NOMO-1 treated with DMSO at 0.1 percent for 48 hours (cell line): ENCODE measurements around the gene DHRS3.
"Not testable (repeated sequence)": the region's sequence is repeated elsewhere in the genome, so short reads cannot be mapped to it uniquely, and the experiment has no call there.

Experiments
- DNase-seq: peaks from one replicate; lab custom pipeline; 2025; ENCODE audit not compliant: unreplicated experiment; lab: John Stamatoyannopoulos, UW

Gene DHRS3

DNA sequence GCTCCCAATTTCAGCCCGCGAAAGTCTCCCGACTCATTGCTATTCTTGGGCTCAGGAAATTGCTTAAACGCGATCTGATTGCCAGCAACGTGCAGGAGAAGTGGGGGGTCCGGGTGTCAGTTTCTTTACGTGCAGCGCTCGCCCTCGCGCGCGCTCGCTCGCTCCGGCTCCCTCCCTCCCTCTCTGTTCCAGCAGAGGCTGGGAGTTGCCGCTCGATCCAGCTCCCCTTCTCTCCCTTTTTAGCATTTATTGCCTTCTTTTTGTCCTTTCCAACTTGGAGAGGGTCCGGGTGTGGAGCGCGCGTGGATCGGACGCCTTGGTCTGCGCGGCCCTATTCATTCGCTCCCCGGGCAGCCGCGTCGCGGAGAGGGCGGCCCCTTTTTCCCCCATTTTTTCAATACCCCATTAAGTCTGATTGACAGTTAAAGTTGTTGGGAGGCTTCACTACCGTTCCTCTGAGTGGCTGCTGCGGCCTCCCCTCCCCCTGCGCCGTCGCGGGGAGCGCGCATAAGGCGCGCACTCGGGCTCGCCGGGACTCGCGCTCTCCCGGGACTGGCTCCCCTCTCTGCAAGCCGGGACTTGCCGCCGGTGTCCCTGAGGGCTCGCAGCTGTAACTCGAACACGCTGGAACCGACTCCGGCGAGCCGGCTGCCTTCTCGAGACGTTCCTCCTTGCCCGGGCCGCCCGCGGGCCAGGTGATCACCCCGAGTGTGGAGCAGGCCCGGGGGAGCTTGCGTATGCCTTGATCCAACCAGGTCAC lies at the start of gene DHRS3:
Gene DHRS3 (minus strand): TSS at position 310 of the 760 bp plus-strand sequence. CDS start 862 bp downstream, outside the sequence.
- peak; percentile 70 for DNase-seq

GRCh38 chr1:12666141-12666735 lies 48.2 kb upstream of the DHRS3 start:
- DNase-seq = no peak

GRCh38 chr1:12665511-12665910 lies 47.5 kb upstream of the DHRS3 start:
- DNase-seq = no peak

DNA sequence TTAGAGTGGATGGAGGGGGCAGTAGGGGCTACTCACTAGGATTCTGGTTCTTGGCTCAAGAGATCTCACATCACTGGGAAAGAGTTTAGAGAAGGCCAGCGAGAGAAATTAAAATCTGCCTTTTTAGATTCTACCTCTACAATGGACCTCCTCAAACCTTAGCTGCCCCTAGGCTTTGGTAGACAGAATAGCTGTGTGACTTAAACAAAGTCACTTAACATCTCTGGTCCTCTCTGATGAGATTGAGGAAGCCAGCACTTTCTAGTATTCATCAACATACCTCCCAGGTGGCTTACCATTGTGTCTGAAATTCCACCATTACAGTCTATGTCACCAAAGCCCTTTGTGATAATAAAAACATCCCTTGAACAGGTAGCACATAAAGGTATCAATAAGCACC lies 44.5 kb upstream of the DHRS3 start:
- no peak for DNase-seq

DNA sequence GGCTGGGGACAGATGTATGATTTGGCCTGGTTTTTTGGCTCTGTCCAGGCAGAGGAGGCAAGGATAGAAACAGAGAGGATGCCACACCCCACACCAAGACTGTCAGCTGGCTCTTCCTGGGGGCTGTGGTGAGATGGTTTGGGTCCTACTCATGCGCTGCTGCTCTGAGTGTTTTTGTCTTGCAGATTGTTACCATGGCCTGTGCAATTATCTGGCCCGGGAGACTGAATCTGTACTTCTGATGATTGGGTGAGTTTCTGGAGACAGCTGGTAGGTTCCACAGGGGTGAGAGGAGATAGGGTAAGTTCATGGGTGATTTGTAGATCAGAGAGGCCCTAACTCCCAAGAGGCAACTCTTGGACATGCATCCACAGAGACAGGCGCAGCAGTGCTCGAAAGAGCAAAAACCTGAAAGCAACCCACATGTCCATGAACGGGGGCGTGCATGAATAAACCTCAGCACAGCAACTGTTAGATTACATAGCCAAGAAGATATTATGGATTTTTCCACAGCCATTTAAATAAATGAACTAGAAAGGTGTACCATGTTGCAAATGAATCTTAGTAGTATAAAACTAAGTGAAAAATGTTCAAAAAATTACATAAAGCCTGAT lies 43.7 kb upstream of the DHRS3 start:
- no peak for DNase-seq

- peak; percentile 40 for DNase-seq
These were observed 40.8 kb upstream of the DHRS3 start for GRCh38 chr1:12658531-12659453.

- DNase-seq = not testable (repeated sequence)
These were observed 40.0 kb upstream of the DHRS3 start for GRCh38 chr1:12657885-12658512.

DNA sequence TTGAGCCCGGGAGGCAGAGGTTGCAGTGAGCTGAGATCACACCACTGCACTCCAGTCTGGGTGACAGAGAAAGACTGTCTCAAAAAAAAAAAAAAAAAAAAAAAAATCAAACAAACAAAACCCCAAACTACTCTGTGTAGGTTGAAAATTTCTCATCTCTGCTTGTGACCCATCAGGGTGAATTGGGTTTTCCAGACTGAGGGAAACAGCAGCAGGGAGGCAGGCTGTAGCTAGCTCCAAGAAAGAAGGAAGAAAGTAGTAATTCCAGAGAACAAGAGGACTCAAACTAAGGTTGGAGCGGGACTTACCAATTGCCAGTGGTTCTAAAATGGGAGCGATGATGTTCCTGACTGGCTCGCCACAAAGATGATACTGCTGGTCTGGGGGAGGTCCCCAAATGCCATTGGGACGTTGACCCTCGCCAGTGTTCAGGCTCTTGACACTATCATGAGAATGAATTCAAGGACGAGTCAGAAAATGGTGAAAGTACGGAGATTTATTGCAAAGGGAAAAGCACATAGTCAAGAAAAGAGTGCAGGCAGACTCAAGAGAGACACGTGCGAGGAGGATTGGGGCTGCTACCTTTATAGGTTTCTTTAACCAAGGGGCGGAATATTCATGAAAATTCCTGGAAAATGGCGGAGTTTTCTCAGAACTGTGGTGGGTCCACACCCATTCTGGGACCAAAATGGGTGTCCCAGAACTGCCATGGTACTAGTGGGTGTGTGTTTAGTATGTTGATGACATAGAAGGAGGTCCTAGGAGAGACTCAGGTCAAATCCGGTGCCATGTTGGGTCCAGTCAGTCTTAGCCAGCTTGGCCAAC lies 39.3 kb upstream of the DHRS3 start:
- DNase-seq = no peak

DNA sequence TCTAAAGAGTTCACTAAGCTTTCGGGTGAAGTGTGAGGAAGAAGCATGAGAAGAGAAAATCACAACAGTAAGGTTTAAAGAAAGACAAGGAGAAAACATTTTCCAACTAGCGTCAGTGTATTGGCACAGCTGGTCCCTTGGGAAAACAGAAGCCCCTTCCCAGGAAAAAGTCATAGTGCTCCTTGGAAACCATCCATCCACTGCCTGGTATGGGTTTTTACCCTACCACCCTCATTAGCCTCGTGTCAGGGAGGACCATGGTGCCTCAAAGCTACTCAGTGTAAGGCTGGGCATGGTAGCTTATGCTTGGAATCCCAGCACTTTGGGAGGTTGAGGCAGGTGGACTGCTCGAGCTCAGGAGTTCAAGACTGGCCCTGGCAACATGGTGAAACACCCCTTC lies 38.6 kb upstream of the DHRS3 start:
- DNase-seq = no peak

GRCh38 chr1:12654657-12655056 lies 36.6 kb upstream of the DHRS3 start:
- DNase-seq = no peak

- no peak for DNase-seq
These were observed 36.1 kb upstream of the DHRS3 start for GRCh38 chr1:12654004-12654567.

DNA sequence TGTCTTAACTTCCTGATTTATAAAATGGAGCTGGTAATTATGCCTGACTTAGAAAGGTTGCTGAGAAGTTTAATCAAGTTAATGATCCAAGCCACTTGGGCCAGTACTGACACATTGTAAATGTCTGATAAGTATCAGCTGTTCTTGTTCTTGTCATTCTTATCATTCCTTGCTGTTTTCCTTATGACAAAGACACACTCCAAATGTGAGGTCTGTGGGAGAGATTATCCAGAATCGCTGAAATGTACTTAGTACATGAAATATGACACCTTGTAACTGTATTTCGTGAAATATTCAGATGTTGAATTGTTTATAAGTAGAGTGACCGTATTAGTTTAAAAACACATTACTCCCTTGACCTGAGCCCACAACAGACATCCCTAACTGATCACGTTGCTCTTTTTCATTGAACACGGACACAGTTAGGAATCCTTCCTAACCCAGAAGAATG lies 32.0 kb upstream of the DHRS3 start:
- no peak for DNase-seq

DNA sequence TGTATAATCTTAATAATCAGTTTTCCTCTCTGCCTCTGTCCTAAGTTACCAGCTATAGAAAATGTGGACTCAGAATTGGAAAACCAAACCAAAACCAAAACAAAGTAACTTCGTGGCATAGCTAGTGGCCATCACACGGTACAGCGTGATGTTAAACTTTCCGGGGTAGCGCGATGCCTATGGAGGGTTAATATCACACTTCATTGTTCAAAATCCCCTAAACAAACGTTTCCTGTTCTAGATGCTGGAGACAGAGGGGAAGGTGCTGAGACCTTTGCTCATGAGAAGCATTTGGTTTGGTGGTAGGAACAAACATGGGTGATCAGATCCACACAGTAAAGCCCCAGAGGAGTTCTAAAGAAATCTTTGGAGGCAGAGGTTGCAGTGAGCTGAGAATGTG lies 30.7 kb upstream of the DHRS3 start:
- no peak for DNase-seq

- not testable (repeated sequence) for DNase-seq
These were observed 27.4 kb upstream of the DHRS3 start for GRCh38 chr1:12645401-12645800.

DNA sequence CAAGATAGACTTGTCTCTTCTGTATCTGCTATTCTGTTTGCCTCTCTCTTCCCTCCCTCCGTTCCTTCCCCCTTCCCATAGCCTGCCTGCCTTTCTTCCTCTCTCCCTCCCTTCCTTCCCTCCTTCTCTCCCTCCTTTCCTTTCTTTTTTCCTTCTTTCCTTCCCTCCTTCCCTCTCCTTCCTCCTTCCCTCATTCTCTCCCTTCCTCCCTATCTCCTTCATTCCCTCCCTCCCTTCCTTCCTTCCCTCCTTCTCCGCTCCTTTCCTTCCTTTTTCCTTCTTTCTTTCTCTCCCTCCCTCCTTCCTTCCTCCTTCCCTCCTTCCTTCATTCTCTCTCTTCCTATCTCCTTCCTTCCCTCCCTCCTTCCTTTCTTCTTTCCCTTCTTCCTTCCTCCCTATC lies 26.8 kb upstream of the DHRS3 start:
- DNase-seq = no peak

DNA sequence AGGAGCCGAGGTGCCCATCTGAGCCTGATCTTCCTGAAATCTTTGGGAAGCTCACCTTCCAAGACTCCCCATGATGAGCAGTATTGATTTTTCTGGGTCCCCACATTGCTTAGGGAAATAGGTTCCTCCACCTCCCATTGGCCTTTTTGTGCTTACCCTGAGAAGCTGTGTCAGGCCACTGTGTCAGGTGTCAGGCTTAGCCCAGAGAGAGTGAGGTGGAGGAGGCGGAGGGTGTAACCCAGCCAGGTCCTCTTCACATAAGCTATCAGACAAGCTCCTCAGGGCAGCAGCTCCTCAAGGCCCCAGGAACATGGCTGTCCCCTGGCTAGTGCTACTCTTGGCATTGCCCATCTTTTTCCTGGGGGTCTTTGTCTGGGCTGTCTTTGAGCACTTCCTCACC lies 26.2 kb upstream of the DHRS3 start:
- no peak for DNase-seq

DNA sequence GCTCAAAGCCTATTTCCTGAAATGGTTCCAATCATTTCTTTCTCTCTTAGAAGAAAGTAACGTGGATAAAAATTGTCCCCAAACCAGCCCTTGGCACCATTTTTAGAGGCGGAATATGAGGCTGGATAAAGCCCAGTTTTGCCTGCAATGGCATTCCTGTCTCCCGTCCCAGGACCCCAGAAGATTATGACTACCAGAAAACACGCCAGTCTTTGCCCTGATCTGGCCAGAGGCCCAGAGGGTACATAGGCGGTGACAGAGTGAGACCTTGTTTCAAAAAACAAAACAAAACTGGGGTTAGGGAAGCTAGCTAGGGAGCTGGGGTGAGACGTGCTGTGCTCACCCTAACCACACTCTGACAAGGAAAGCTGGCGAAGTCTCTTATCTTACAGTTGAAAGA lies 25.8 kb upstream of the DHRS3 start, which contains the start of gene AADACL4:
Gene AADACL4 (plus strand): TSS at position 301 of the 400 bp plus-strand sequence. CDS start 462 bp downstream, outside the sequence.
- DNase-seq = no peak

DNA sequence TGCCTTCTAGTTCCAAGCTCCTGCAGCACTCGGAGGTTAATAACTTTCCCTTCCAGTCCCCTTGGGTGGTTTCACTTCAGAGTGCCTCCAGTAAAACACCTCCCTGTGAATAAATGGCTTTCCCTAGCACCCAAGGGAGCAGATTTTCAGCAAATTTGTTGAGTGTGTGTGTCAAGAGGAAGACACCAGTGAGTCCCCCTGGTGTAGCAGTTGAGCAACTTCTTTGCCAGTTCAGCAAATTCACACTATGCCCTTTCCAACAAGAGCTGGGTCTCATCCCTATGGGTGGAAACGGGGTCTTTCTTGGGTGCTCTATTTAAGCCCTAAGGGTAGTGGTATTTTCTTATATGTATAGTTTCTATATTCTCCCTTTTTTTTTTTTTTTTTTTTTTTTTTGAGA lies 25.1 kb upstream of the DHRS3 start:
- no peak for DNase-seq

DNA sequence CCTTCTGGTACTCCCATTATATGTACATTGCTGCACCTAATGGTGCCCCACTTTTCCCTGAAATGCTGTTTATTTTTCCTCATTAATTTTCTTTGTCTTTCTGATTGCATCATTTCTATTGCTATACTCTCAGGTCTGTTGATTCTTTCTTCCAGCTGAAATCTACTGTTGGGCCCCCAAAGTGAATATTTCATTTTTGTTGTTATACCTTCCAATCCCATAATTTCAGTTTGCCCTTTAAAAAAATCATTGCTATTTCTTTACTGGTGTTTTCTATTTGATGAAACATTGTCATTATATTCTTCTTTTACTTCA lies 22.9 kb upstream of the DHRS3 start:
- no peak for DNase-seq
